ENCODE data around the gene KEAP1. TPM values are rescaled to one million over a fixed set of nuclear protein-coding genes. Genes with fewer than 3 reads are reported as not detected.

Gene KEAP1
- total and polyA plus RNA-seq, 9 of the 15 experiments (the other 6 are each of a cell fraction or from before 2014, with no cell fraction given) = 2.1 to 95.6 (median 64.3) TPM

GRCh38 chr19:10478476-10478875, 24.7 kb downstream of the KEAP1 start:
- FAIRE-seq (no peak), ATAC-seq (no peak), DNase-seq (ENCODE audit: extremely low read depth in 1 of 4, low spot score in 3 of 4) (no peak)
- no peaks in the 10 kb centered on the region for H4K20me1 ChIP-seq (replicated peaks; ENCODE audit: control insufficient read depth, insufficient read depth, low read length)
- H3K27ac ChIP-seq (ENCODE audit: extremely low read depth, low read depth, low read length) = no peak overlapping the region
- WGBS (ENCODE audit: insufficient coverage, low coverage, missing lambda C conversion rate) = 14% methylated on average over 5 of the region's 5 CpGs
- H3K4me2 ChIP-seq (ENCODE audit: insufficient read depth, low read length) = peak overlapping the region; percentile 52
- H3K79me2 ChIP-seq (ENCODE audit: control insufficient read depth, insufficient read depth, low read length) = no peaks in the 10 kb centered on the region
- peaks cover 14 to 26% of the 10 kb centered on the region in 2 experiments; a peak in 4 of 5 replicates for H3K4me1 ChIP-seq (replicated peaks in 1 of 2; ENCODE audit: control insufficient read depth in 2 of 2, insufficient read depth in 2 of 2, low read length in 2 of 2)
- in situ Hi-C loops (cut with MboI) (no loop called here), intact Hi-C loops (cut with micrococcal nuclease) (loop anchor here (5.0 kb wide), 2 partner anchors 56 to 89 kb away; partner anchors contain the start of genes CDKN2D, KRI1 and PDE4A)
- peak overlapping the region; percentile 42 for H2AFZ ChIP-seq (ENCODE audit: low read depth, low read length)
- H3K9me1 ChIP-seq (ENCODE audit: control insufficient read depth, insufficient read depth, low read length) = no peaks in the 10 kb centered on the region
- TF ChIP-seq SRSF3 (IDR thresholded peaks at IDR 0.05; ENCODE audit: insufficient read depth, low read length) (no peak), BCOR (IDR thresholded peaks at IDR 0.05) (peak; percentile 86)
- ChIA-PET POLR2A (interaction anchor here (0.6 to 1.0 kb wide), 3 partner anchors 12 to 49 kb away, joined by 3 to 7 read pairs (median 4); no protein-coding TSS in a partner anchor), CTCF (ENCODE audit: low intra/inter-chr PET ratio) (no interaction called here)
- H3K9ac ChIP-seq (ENCODE audit: insufficient read depth in 1 of 2, low read depth in 2 of 2, low read length in 2 of 2) = no peak overlapping the region
- no peaks in the 10 kb centered on the region for H3K36me3 ChIP-seq (ENCODE audit: control insufficient read depth, insufficient read depth, low read length)
- no TSS peak for BruUV-seq (replicated peaks)
- H3K27me3 ChIP-seq (ENCODE audit: control insufficient read depth in 2 of 2, insufficient read depth in 2 of 2, low read length in 2 of 2) = no peaks in the 10 kb centered on the region
- no peaks in the 10 kb centered on the region for H3K9me3 ChIP-seq (replicated peaks; ENCODE audit: control insufficient read depth, insufficient read depth, low read depth, low read length)
- no peak overlapping the region for H3K4me3 ChIP-seq

GRCh38 chr19:10474962-10475451, 28.1 kb downstream of the KEAP1 start:
- peak overlapping the region; percentile 3 to 17; a peak in 2 of 4 replicates for H3K9ac ChIP-seq (ENCODE audit: insufficient read depth in 1 of 2, low read depth in 2 of 2, low read length in 2 of 2)
- no TSS peak for BruUV-seq (replicated peaks)
- no peaks in the 10 kb centered on the region for H3K9me1 ChIP-seq (ENCODE audit: control insufficient read depth, insufficient read depth, low read length)
- no peak overlapping the region for H3K4me3 ChIP-seq
- no peaks in the 10 kb centered on the region for H3K9me3 ChIP-seq (replicated peaks; ENCODE audit: control insufficient read depth, insufficient read depth, low read depth, low read length)
- no peaks in the 10 kb centered on the region for H3K79me2 ChIP-seq (ENCODE audit: control insufficient read depth, insufficient read depth, low read length)
- H3K36me3 ChIP-seq (ENCODE audit: control insufficient read depth, insufficient read depth, low read length) = no peaks in the 10 kb centered on the region
- intact Hi-C loops (cut with micrococcal nuclease) (loop anchor here (5.0 kb wide), 2 partner anchors 53 to 92 kb away; partner anchors contain the start of genes CDKN2D, KRI1 and PDE4A), in situ Hi-C loops (cut with MboI) (no loop called here)
- DNase-seq (ENCODE audit: extremely low read depth in 1 of 4, low spot score in 3 of 4) = peak in 3 of 4 experiments; percentile 35 to 82 (median 70)
- peak; percentile 51 for FAIRE-seq
- ChIA-PET POLR2A (interaction anchor here (0.6 to 1.3 kb wide), 7 partner anchors 13 to 181 kb away, joined by 3 read pairs; no protein-coding TSS in a partner anchor), CTCF (ENCODE audit: low intra/inter-chr PET ratio) (interaction anchor here (0.6 kb wide), 1 partner anchor 97 kb away, joined by 4 read pairs; no protein-coding TSS in a partner anchor)
- peaks cover 14 to 23% of the 10 kb centered on the region in 2 experiments; a peak in 4 of 5 replicates for H3K4me1 ChIP-seq (replicated peaks in 1 of 2; ENCODE audit: control insufficient read depth in 2 of 2, insufficient read depth in 2 of 2, low read length in 2 of 2)
- H3K27me3 ChIP-seq (ENCODE audit: control insufficient read depth in 2 of 2, insufficient read depth in 2 of 2, low read length in 2 of 2) = no peaks in the 10 kb centered on the region
- no peaks in the 10 kb centered on the region for H4K20me1 ChIP-seq (replicated peaks; ENCODE audit: control insufficient read depth, insufficient read depth, low read length)
- 0% methylated on average over 5 of the region's 6 CpGs for WGBS (ENCODE audit: insufficient coverage, low coverage, missing lambda C conversion rate)
- ATAC-seq = peak; percentile 72
- peak overlapping the region; percentile 67 for H2AFZ ChIP-seq (ENCODE audit: low read depth, low read length)
- H3K4me2 ChIP-seq (ENCODE audit: insufficient read depth, low read length) = peak overlapping the region; percentile 71
- H3K27ac ChIP-seq (ENCODE audit: extremely low read depth, low read depth, low read length) = peak overlapping the region; percentile 37
- TF ChIP-seq MBD1 (CRISPR knock-in tag; IDR thresholded peaks at IDR 0.05) = no peak
- peak; percentile 32 for TF ChIP-seq CTBP1 (IDR thresholded peaks at IDR 0.05; ENCODE audit: borderline replicate concordance)
- TF ChIP-seq PREB (CRISPR knock-in tag; IDR thresholded peaks at IDR 0.05) = no peak
- no peak for TF ChIP-seq TFAM (CRISPR knock-in tag; conservative IDR thresholded peaks at IDR 0.05)
- no peak for TF ChIP-seq TBP (optimal IDR thresholded peaks at IDR 0.05; ENCODE audit: low read depth, low read length)
- TF ChIP-seq ZHX1 (conservative IDR thresholded peaks at IDR 0.05; ENCODE audit: low read length) = no peak

Data from K562 (cell line).